ENCODE data around the gene HPS6. TPM values are rescaled to one million over a fixed set of nuclear protein-coding genes. Genes with fewer than 3 reads are reported as not detected.

The HPS6 gene
- 51.8 and 62.2 TPM in 2 replicates for total RNA-seq

DNA sequence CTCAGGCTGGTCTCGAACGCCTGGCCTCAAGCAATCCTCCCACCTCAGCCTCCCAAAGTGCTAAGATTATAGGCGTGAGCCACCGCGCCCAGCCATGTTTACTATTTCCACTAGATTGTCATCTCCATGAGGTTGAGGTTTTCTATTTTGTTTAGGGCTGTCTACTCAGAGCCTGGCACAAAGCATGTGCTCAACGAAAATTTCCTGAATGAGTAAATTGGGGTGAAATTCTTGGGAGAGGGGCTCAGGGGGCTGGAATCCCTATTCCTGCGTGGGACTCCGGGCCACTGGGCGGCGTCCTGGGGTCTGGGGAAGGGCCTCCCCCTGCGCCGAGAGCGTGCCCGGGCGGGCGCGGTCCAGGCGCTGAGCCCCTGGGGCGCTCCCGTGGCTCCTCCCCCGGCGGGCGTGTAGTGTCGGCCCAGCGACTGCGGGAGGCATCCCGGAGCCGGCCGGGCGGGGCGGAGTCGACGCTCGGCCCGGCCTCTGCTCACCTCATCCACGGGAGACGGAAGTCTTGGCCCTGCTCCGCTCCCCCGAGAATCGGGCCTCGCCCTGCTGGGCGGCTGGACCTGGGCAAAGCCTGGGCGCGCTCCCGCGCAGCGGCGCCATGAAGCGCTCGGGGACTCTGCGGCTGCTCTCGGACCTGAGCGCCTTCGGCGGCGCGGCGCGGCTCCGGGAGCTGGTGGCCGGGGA is at the start of gene HPS6:
TSS of gene HPS6 (plus strand) at position 482 of the 693 bp plus-strand sequence. CDS start at position 608, 126 bp downstream.

DNA sequence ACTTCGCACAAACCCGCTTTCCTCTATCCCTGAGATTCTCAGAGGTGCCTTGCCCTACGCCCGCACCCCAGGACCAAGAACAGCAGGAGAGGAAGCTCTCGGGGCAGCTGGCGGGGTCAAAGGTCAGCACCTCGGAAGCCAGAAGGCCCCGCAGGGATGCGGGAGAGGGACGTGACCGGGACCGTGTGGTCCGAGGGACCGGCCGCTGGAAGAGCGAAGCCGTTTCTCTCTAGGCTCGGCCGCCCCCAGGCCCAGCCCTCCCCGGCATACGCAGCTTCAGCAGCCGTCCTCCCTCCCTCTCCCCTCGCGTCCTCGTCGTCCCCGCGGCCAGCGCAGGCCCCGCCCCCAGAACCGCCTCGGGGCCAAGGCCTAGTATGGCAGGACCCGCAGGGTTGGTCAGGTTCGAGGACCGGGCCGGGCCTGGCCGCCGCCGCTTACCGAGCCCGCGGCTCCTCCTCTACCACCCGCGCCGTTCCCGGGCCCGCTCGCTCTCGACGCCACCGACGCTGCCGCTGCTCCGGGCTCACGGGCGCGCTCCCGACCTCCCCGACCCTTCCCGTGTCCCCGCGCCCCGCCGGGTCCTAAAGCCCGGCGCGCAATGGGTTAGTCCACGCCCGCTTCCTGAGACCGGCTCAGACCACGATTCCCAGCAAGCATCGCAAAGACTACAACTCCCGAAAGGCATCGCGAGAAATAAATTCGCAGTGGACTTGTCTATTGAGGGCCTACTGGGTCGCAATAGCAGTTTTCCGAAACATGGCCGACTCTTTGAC is 9.3 kb upstream of the HPS6 start, which contains the start of gene ARMH3:
TSS of gene ARMH3 (minus strand) at position 527 of the 773 bp plus-strand sequence. CDS start 16,059 bp downstream, outside the sequence.

Other genes starting within 250 kb of the HPS6 start
- 94.9 and 132 TPM in 2 replicates for gene OGA, start 246.9 kb upstream of the HPS6 start, total RNA-seq
- gene KCNIP2, start 221.5 kb upstream of the HPS6 start, total RNA-seq, result not detected in 2 replicates
- gene ARMH3, start 9.2 kb upstream of the HPS6 start, total RNA-seq, result 4.0 and 6.0 TPM in 2 replicates
- 32.2 and 32.3 TPM in 2 replicates for gene LDB1, start 55.0 kb downstream of the HPS6 start, total RNA-seq
- gene PPRC1, start 67.7 kb downstream of the HPS6 start, total RNA-seq, result 12.3 and 18.5 TPM in 2 replicates
- 55.8 and 66.3 TPM in 2 replicates for gene NOLC1, start 87.0 kb downstream of the HPS6 start, total RNA-seq
- gene ELOVL3, start 160.9 kb downstream of the HPS6 start, total RNA-seq, result not detected in 2 replicates
- gene PITX3, start 176.2 kb downstream of the HPS6 start, total RNA-seq, result not detected in 2 replicates
- 13.2 and 14.0 TPM in 2 replicates for gene GBF1, start 180.2 kb downstream of the HPS6 start, total RNA-seq